Fibroblast of lung (primary cell): ENCODE results near the gene ARHGEF16. TPM values are rescaled to one million over a fixed set of nuclear protein-coding genes. Genes with fewer than 3 reads are reported as not detected.

ENCODE experiments used
- DNase-seq, 2 donors: peaks; one replicate each; pipeline versions ENCODE4 v3.0.0 to v3.0.0-alpha.2; 2010; ENCODE audit warnings: low read depth in 2 of 2
- H2AFZ ChIP-seq: 2 replicates; pipeline ENCODE4 v1.5.1; 2012; ENCODE audit warnings: low read length, control low read depth, inconsistent platforms
- H3K27ac ChIP-seq: 2 replicates; pipeline ENCODE4 v1.5.1; 2011; ENCODE audit warnings: low read length, control low read depth; ENCODE audit not compliant: insufficient read depth
- H3K27me3 ChIP-seq: 2 replicates; pipeline ENCODE4 v1.5.1; 2011; ENCODE audit warnings: mild to moderate bottlenecking, low read length; ENCODE audit not compliant: control insufficient read depth, insufficient read depth
- H3K36me3 ChIP-seq: 2 replicates; pipeline ENCODE4 v1.5.1; 2011; ENCODE audit warnings: low read length; ENCODE audit not compliant: control insufficient read depth, insufficient read depth
- H3K4me1 ChIP-seq: 2 replicates; pipeline ENCODE4 v1.5.1; 2011; ENCODE audit warnings: low read length; ENCODE audit not compliant: control insufficient read depth, insufficient read depth; ENCODE audit errors: extremely low read depth
- H3K4me2 ChIP-seq: 2 replicates; pipeline ENCODE4 v1.5.1; 2011; ENCODE audit warnings: low read length, control low read depth; ENCODE audit not compliant: insufficient read depth; ENCODE audit errors: extremely low read depth
- H3K4me3 ChIP-seq, 4 experiments: fragments of 200-600 bp in 1 of 4; sonication (generic) in 1 of 4; replicated peaks in 1 of 4; 2 replicates each; pipeline ENCODE4 v1.5.1; 2011 to 2016; ENCODE audit warnings: low read length in 4 of 4, low read depth in 3 of 4, mild to moderate bottlenecking in 3 of 4, control low read depth in 2 of 4, inconsistent platforms in 1 of 4, mixed read lengths in 1 of 4; ENCODE audit not compliant: insufficient read depth in 1 of 4; ENCODE audit errors: control extremely low read depth in 1 of 4
- H3K79me2 ChIP-seq: 2 replicates; pipeline ENCODE4 v1.5.1; 2012; ENCODE audit warnings: mild to moderate bottlenecking, low read length, inconsistent platforms; ENCODE audit not compliant: control insufficient read depth, insufficient read depth
- H3K9ac ChIP-seq: 2 replicates; pipeline ENCODE4 v1.5.1; 2011; ENCODE audit warnings: mild to moderate bottlenecking, low read length, control low read depth; ENCODE audit not compliant: insufficient read depth
- H3K9me3 ChIP-seq: 2 replicates; pipeline ENCODE4 v1.5.1; 2012; ENCODE audit warnings: low read depth, low read length; ENCODE audit not compliant: control insufficient read depth, insufficient read depth
- H4K20me1 ChIP-seq: 2 replicates; pipeline ENCODE4 v1.5.1; 2011; ENCODE audit warnings: low read length; ENCODE audit not compliant: control insufficient read depth, insufficient read depth; ENCODE audit errors: extremely low read depth
- EZH2 ChIP-seq: IDR thresholded peaks from 2 replicates; pipeline ENCODE4 v1.5.1; 2012; ENCODE audit warnings: low read length, control low read depth, mild to moderate bottlenecking; ENCODE audit errors: missing control alignments
- polyA plus RNA-seq, 2 donors: library from polyadenylated mRNA; depleted of rRNA in 1 of 2; stranded (reverse) in 1 of 2; unstranded in 1 of 2; fragments of >200 nt; gene quantifications; 2 replicates each; pipeline ENCODE4 v1.2.1, GENCODE V29; 2011 to 2012; ENCODE audit warnings: missing spikeins in 1 of 2
- total RNA-seq: library from RNA; depleted of rRNA; stranded (reverse); fragments of >200 nt; gene quantifications from 2 replicates; pipeline ENCODE4 v1.2.1, GENCODE V29; 2014
- TF ChIP-seq, protein P1 (sequence below), 2 donors: IDR thresholded peaks in 1 of 2; conservative IDR thresholded peaks in 1 of 2; 1 replicate in 1 of 2; 2 replicates in 1 of 2; pipeline ENCODE4 v1.5.1; 2011 to 2012; ENCODE audit warnings: low read length in 2 of 2, control low read depth in 1 of 2, inconsistent platforms in 1 of 2, low read depth in 1 of 2, mild to moderate bottlenecking in 1 of 2

The ARHGEF16 gene
- total and polyA plus RNA-seq, 2 donors (not counting 1 experiment from before 2014, with no cell fraction given), result 0.02 to 0.17 TPM

DNA sequence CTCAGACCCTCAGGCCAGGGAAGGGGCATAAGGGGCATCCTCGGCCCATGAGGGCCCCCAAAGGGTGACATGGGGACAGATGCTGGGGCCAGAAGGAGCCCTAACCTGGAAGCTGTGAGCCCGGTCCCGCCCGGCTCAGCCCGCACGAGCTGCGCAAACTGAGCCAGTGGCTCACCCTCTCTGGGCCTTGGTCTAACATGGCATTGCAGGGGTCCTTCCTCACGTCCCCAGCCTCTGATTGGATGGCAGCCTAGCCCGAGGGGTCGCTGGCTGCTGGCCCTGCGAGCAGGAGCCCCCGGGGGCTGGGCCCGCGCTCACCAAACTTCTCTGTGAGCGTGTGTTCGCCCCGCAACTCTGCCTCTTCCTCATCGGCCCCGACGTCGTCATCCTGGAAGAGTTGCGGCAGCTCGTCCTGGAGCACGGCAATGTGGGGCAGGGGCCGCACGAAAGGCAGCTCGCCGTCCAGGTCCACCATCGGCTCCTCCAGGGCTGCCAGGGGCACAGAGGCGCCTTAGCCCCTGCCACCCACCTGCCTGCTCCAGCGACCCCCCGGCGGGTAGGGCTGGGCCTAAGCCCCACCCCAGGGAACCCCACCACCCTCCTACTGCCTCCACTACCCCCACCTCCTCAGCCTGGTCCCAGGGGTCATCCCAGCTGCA, 54.4 kb downstream of the ARHGEF16 start:
- TF ChIP-seq EZH2, result no peak
- TF ChIP-seq, protein P1, sequence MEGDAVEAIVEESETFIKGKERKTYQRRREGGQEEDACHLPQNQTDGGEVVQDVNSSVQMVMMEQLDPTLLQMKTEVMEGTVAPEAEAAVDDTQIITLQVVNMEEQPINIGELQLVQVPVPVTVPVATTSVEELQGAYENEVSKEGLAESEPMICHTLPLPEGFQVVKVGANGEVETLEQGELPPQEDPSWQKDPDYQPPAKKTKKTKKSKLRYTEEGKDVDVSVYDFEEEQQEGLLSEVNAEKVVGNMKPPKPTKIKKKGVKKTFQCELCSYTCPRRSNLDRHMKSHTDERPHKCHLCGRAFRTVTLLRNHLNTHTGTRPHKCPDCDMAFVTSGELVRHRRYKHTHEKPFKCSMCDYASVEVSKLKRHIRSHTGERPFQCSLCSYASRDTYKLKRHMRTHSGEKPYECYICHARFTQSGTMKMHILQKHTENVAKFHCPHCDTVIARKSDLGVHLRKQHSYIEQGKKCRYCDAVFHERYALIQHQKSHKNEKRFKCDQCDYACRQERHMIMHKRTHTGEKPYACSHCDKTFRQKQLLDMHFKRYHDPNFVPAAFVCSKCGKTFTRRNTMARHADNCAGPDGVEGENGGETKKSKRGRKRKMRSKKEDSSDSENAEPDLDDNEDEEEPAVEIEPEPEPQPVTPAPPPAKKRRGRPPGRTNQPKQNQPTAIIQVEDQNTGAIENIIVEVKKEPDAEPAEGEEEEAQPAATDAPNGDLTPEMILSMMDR (conservative IDR thresholded peaks at IDR 0.05 in 1 of 2, IDR thresholded peaks at IDR 0.05 in 1 of 2; ENCODE audit: low read depth in 1 of 2, low read length in 2 of 2), result no peak
- Histone ChIP-seq H4K20me1 (no peaks in the 10 kb centered on the region), H3K36me3 (no peaks in the 10 kb centered on the region), H3K27ac (no peak overlapping the region), H3K4me1 (no peaks in the 10 kb centered on the region), H3K79me2 (no peaks in the 10 kb centered on the region), H3K9me3 (no peaks in the 10 kb centered on the region), H3K9ac (no peak overlapping the region), H3K4me2 (no peak overlapping the region), H3K27me3 (no peaks in the 10 kb centered on the region), H3K4me3 (no peak overlapping the region), H2AFZ (no peak overlapping the region)
- no peak for DNase-seq

DNA sequence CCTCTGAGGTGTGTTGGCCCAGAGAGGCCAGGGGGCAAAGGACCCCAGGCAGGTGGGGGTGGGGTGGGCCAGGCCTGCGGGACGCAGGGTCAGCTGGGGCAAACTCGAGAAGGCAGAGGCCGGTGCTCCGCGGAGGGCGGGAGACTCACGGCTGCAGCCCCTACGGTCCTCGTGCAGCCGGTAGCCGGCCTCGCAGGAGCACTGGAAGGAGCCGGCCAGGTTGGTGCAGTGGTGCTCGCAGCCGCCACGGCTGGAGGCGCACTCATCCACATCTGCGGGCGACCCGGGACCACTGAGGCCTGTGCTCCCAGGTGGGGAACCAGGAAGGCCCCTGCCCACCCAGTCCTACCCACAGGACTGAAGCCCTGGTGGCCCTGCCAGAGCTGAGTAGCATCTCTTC, 55.3 kb downstream of the ARHGEF16 start:
- TF ChIP-seq, protein P1 (conservative IDR thresholded peaks at IDR 0.05 in 1 of 2, IDR thresholded peaks at IDR 0.05 in 1 of 2; ENCODE audit: low read depth in 1 of 2, low read length in 2 of 2), result no peak
- TF ChIP-seq EZH2, result no peak
- no peak overlapping the region for H3K27ac ChIP-seq
- no peak for DNase-seq
- no peak overlapping the region for H3K4me2 ChIP-seq
- no peaks in the 10 kb centered on the region for H3K9me3 ChIP-seq
- H3K27me3 ChIP-seq, result no peaks in the 10 kb centered on the region
- H3K4me3 ChIP-seq, result no peak overlapping the region
- H3K79me2 ChIP-seq, result no peaks in the 10 kb centered on the region
- no peaks in the 10 kb centered on the region for H3K4me1 ChIP-seq
- no peak overlapping the region for H2AFZ ChIP-seq
- H3K9ac ChIP-seq, result no peak overlapping the region
- H3K36me3 ChIP-seq, result no peaks in the 10 kb centered on the region
- H4K20me1 ChIP-seq, result no peaks in the 10 kb centered on the region

DNA sequence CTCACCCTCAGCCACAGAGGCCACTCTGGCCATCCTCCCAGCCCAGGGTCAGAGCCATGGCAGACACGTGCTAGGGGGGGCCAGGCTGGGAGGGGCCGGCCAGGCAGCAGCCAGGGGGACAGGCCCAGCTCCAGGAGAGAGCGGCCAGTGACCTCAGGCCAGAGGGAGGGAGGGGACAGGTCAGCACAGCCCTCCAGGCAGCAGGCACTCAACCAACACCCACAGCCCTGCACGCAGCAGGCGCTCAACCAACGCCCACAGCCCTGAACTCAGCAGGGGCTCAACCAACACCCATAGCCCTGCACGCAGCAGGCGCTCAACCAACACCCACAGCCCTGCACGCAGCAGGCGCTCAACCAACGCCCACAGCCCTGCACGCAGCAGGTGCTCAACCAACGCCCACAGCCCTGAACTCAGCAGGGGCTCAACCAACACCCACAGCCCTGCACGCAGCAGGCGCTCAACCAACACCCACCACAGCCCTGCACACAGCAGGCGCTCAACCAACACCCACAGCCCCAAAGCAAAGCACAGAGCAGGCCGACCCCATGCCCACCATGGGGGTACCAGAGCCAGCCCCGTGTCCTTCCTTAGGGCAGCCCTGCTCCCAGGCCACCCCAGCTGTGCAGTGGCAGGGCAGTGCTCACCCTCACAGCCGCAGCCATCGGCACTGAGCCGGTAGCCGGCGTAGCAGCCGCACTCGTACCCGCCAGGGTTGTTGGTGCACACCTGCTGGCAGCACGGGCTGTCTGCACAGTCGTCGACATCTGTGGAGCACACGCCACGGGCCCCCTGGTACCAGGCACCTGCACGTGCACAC, 55.9 kb downstream of the ARHGEF16 start:
- H3K4me1 ChIP-seq, result no peaks in the 10 kb centered on the region
- no peak overlapping the region for H3K4me3 ChIP-seq
- TF ChIP-seq EZH2, result no peak
- no peaks in the 10 kb centered on the region for H4K20me1 ChIP-seq
- no peaks in the 10 kb centered on the region for H3K27me3 ChIP-seq
- no peaks in the 10 kb centered on the region for H3K79me2 ChIP-seq
- no peaks in the 10 kb centered on the region for H3K36me3 ChIP-seq
- no peak overlapping the region for H2AFZ ChIP-seq
- no peak overlapping the region for H3K27ac ChIP-seq
- H3K9ac ChIP-seq, result no peak overlapping the region
- no peak overlapping the region for H3K4me2 ChIP-seq
- no peaks in the 10 kb centered on the region for H3K9me3 ChIP-seq
- DNase-seq, result no peak
